Endothelial cell of umbilical vein (primary cell): ENCODE data around the gene SMAD3. TPM values are rescaled to one million over a fixed set of nuclear protein-coding genes. Genes with fewer than 3 reads are reported as not detected.

Experiments used
- BruUV-seq: library from RNA; stranded (reverse); fragments of 400-500 nt; replicated peaks from 2 replicates; lab custom pipeline; 2021; lab: Mats Ljungman, UMichigan
- CTCF ChIA-PET: fragments of 300-600, 350-600 bp; sonication (Branson Sonifier 250); formaldehyde crosslinking; loops from one replicate; lab custom pipeline; 2021; ENCODE audit warnings: antibody characterized with exemption, inconsistent platforms; lab: Charles Lee
- POLR2A ChIA-PET: fragments of 300-600, 350-600 bp; sonication (Branson Sonifier 250); formaldehyde crosslinking; loops from one replicate; lab custom pipeline; 2021; ENCODE audit warnings: antibody characterized with exemption, inconsistent platforms; lab: Charles Lee
- DNase-seq: peaks from one replicate; pipeline ENCODE4 v3.0.0-alpha.2; 2011; ENCODE audit warnings: low read depth, low spot score
- FAIRE-seq: peaks from 2 replicates; lab custom pipeline; 2011; peaks lifted over from hg19 to GRCh38; lab: Jason Lieb, UNC
- H2AFZ ChIP-seq: 2 replicates; pipeline ENCODE4 v1.6.0; 2012; ENCODE audit warnings: low read depth, low read length, control low read depth, inconsistent platforms
- H3K27ac ChIP-seq: 2 replicates; pipeline ENCODE4 v1.5.1; 2011; ENCODE audit warnings: low read depth, mild to moderate bottlenecking, control low read depth, low read length, moderate library complexity; ENCODE audit not compliant: insufficient read depth
- H3K27me3 ChIP-seq, 2 experiments: 2 replicates each; pipeline versions ENCODE4 v1.6.0 to v1.6.1; 2011; ENCODE audit warnings: low read length in 2 of 2, mixed read lengths in 1 of 2; ENCODE audit not compliant: control insufficient read depth in 2 of 2, insufficient read depth in 2 of 2
- H3K36me3 ChIP-seq, 2 experiments: 2 replicates in 1 of 2; 3 replicates in 1 of 2; pipeline ENCODE4 v1.5.1; 2011; ENCODE audit warnings: low read length in 2 of 2, mild to moderate bottlenecking in 1 of 2, moderate library complexity in 1 of 2; ENCODE audit not compliant: control insufficient read depth in 2 of 2, insufficient read depth in 2 of 2; ENCODE audit errors: extremely low read depth in 1 of 2
- H3K4me1 ChIP-seq: 3 replicates; pipeline ENCODE4 v1.5.1; 2011; ENCODE audit warnings: mild to moderate bottlenecking, low read length; ENCODE audit not compliant: control insufficient read depth, insufficient read depth; ENCODE audit errors: extremely low read depth
- H3K4me2 ChIP-seq: 2 replicates; pipeline ENCODE4 v1.6.1; 2011; ENCODE audit warnings: low read length, control low read depth, mixed read lengths; ENCODE audit not compliant: insufficient read depth
- H3K4me3 ChIP-seq, 3 experiments: fragments of 200-600 bp in 1 of 3; sonication (generic), shearing (Covaris generic) in 1 of 3; replicated peaks in 1 of 3; 2 replicates each; pipeline ENCODE4 v1.5.1; 2011 to 2016; ENCODE audit warnings: control low read depth in 3 of 3, low read length in 3 of 3, mild to moderate bottlenecking in 2 of 3, inconsistent platforms in 1 of 3, low read depth in 1 of 3, moderate library complexity in 1 of 3; ENCODE audit not compliant: insufficient read depth in 1 of 3
- H3K79me2 ChIP-seq: 2 replicates; pipeline ENCODE4 v1.6.0; 2012; ENCODE audit warnings: low read length, inconsistent platforms; ENCODE audit not compliant: control insufficient read depth, insufficient read depth
- H3K9ac ChIP-seq: replicated peaks from 2 replicates; pipeline ENCODE3; 2011; ENCODE audit warnings: low read length, control low read depth; ENCODE audit not compliant: insufficient read depth; ENCODE audit errors: extremely low read depth
- H3K9me1 ChIP-seq: replicated peaks from 3 replicates; pipeline ENCODE4 v1.6.0; 2011; ENCODE audit warnings: mild to moderate bottlenecking, low read length; ENCODE audit not compliant: control insufficient read depth, insufficient read depth; ENCODE audit errors: extremely low read depth
- H3K9me3 ChIP-seq: replicated peaks from 2 replicates; pipeline ENCODE4 v1.5.1; 2012; ENCODE audit warnings: low read length, inconsistent platforms; ENCODE audit not compliant: control insufficient read depth, insufficient read depth
- H4K20me1 ChIP-seq: replicated peaks from 2 replicates; pipeline ENCODE3; 2011; ENCODE audit warnings: mild to moderate bottlenecking, low read length; ENCODE audit not compliant: control insufficient read depth, insufficient read depth; ENCODE audit errors: extremely low read depth
- EZH2 ChIP-seq: IDR thresholded peaks from 2 replicates; pipeline ENCODE4 v1.6.1; 2012; ENCODE audit warnings: borderline replicate concordance, low read depth, mild to moderate bottlenecking, moderate library complexity, low read length, inconsistent platforms; ENCODE audit not compliant: severe bottlenecking
- FOS ChIP-seq: IDR thresholded peaks from 2 replicates; pipeline ENCODE4 v1.6.1; 2011; ENCODE audit warnings: mild to moderate bottlenecking, low read length, moderate library complexity, borderline replicate concordance; ENCODE audit not compliant: insufficient read depth
- GATA2 ChIP-seq: IDR thresholded peaks from 2 replicates; pipeline ENCODE4 v1.7.0; 2011; ENCODE audit warnings: low read depth, mild to moderate bottlenecking, moderate library complexity, mixed read lengths, low read length; ENCODE audit not compliant: insufficient read length, insufficient read depth
- JUN ChIP-seq: IDR thresholded peaks from 2 replicates; pipeline ENCODE4 v1.6.1; 2011; ENCODE audit warnings: borderline replicate concordance, low read depth; ENCODE audit not compliant: insufficient read length, insufficient read depth
- MYC ChIP-seq: IDR thresholded peaks from one replicate; pipeline ENCODE4 v1.6.1; 2011; ENCODE audit warnings: mild to moderate bottlenecking, low read depth, low read length
- POLR2A ChIP-seq: IDR thresholded peaks from 2 replicates; pipeline ENCODE4 v1.6.1; 2012; ENCODE audit warnings: low read depth, mild to moderate bottlenecking, control low read depth, low read length
- POLR2AphosphoS5 ChIP-seq: IDR thresholded peaks from 2 replicates; pipeline ENCODE4 v1.6.1; 2012; ENCODE audit warnings: low read depth, mild to moderate bottlenecking, control low read depth, low read length, moderate library complexity; ENCODE audit not compliant: insufficient read depth
- dilution Hi-C: fragments of 300-500 bp; cut with MboI; formaldehyde crosslinking; loops from one replicate; pipeline ENCODE4 v1.15.0; 2019; ENCODE audit warnings: low sequenced_read_pairs; ENCODE audit not compliant: extremely low pct_ligation_motif_present
- intact Hi-C: fragments of 100-400 bp; cut with micrococcal nuclease; formaldehyde crosslinking; loops from one replicate; pipeline ENCODE4 v1.10.0; 2022
- polyA plus RNA-seq, 4 experiments: library from polyadenylated mRNA; depleted of rRNA in 3 of 4; stranded (reverse) in 3 of 4; unstranded in 1 of 4; fragments of >200 nt; gene quantifications; 2 replicates each; pipeline versions ENCODE4 v1.2.1 to v1.2.3, GENCODE V29; 2011 to 2012; ENCODE audit warnings: missing spikeins in 1 of 4
- total RNA-seq: library from RNA; stranded (reverse); gene quantifications from 2 replicates; pipeline ENCODE4 v1.2.3, GENCODE V29; 2021
- TF ChIP-seq, protein P1 (sequence below), 2 donors: IDR thresholded peaks; 1 replicate in 1 of 2; 2 replicates in 1 of 2; pipeline ENCODE4 v1.5.1; 2011; ENCODE audit warnings: low read length in 2 of 2, mild to moderate bottlenecking in 2 of 2, moderate library complexity in 2 of 2, control low read depth in 1 of 2, inconsistent platforms in 1 of 2, low read depth in 1 of 2; ENCODE audit not compliant: insufficient read depth in 1 of 2; ENCODE audit errors: extremely low read depth in 1 of 2
- TF ChIP-seq, protein P2 (sequence below): IDR thresholded peaks from 2 replicates; pipeline ENCODE4 v1.6.1; 2011; ENCODE audit not compliant: insufficient read depth, insufficient read length

Gene SMAD3
- total and polyA plus RNA-seq, 2 donors (not counting 3 experiments of a cell fraction or from before 2014, with no cell fraction given) = 56.4 to 88.2 TPM

DNA sequence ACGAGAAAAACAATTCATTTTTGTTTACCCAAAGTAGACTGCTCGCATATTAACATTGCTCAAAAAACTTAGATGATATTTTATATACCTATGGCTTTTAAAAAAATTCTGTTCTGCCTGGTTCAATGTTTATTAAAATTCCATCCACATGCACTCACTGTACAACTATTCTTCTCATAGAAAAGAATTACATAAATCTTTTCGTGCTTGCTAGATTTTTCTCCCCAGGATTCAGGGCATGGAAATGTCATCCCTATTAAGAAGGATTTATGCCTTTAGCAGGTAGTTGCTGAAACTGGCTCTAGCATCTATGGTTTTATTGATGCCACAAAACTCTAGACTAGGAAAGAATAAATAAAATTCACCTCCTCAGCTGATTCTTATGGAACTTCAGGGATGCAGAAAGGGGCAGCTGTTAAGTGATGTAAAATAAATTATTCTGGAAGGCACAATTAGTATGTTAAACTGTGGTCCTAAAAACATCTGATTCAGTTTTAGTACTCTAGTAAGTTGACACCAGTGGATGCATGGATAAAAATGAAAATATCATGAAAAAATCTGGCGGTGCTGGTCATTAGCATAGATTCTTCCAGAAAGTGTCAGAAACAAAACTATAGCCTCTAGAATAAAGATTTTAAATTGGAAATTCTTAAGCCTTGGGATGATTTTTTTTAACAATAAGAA, 147.4 kb downstream of the SMAD3 start:
- BruUV-seq = no TSS peak
- Histone ChIP-seq H3K4me2 (no peak overlapping the region), H3K9me3 (no peaks in the 10 kb centered on the region), H3K4me1 (no peaks in the 10 kb centered on the region), H3K79me2 (no peaks in the 10 kb centered on the region), H2AFZ (no peak overlapping the region), H3K36me3 (no peaks in the 10 kb centered on the region), H3K27me3 (no peaks in the 10 kb centered on the region), H3K9me1 (no peaks in the 10 kb centered on the region), H3K27ac (no peak overlapping the region), H3K9ac (no peak overlapping the region), H3K4me3 (no peak overlapping the region), H4K20me1 (no peaks in the 10 kb centered on the region)
- FAIRE-seq (no peak), DNase-seq (no peak)
- ChIA-PET CTCF (no interaction called here), POLR2A (no interaction called here)
- intact Hi-C loops (no loop called here), dilution Hi-C loops (no loop called here)
- TF ChIP-seq FOS (no peak), MYC (no peak), POLR2A (no peak), GATA2 (no peak), POLR2AphosphoS5 (no peak), EZH2 (no peak), JUN (no peak)
- TF ChIP-seq, protein P1, sequence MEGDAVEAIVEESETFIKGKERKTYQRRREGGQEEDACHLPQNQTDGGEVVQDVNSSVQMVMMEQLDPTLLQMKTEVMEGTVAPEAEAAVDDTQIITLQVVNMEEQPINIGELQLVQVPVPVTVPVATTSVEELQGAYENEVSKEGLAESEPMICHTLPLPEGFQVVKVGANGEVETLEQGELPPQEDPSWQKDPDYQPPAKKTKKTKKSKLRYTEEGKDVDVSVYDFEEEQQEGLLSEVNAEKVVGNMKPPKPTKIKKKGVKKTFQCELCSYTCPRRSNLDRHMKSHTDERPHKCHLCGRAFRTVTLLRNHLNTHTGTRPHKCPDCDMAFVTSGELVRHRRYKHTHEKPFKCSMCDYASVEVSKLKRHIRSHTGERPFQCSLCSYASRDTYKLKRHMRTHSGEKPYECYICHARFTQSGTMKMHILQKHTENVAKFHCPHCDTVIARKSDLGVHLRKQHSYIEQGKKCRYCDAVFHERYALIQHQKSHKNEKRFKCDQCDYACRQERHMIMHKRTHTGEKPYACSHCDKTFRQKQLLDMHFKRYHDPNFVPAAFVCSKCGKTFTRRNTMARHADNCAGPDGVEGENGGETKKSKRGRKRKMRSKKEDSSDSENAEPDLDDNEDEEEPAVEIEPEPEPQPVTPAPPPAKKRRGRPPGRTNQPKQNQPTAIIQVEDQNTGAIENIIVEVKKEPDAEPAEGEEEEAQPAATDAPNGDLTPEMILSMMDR (IDR thresholded peaks at IDR 0.05; ENCODE audit: extremely low read depth in 1 of 2, insufficient read depth in 1 of 2, low read depth in 1 of 2, low read length in 2 of 2) = no peak
- TF ChIP-seq, protein P2, sequence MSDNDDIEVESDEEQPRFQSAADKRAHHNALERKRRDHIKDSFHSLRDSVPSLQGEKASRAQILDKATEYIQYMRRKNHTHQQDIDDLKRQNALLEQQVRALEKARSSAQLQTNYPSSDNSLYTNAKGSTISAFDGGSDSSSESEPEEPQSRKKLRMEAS = no peak
